Measurements from ENCODE around the gene KCTD16.

GRCh38 chr5:144377207-144377606 lies 206.5 kb downstream of the KCTD16 start:
- TF ChIP-seq ATF3 (IDR thresholded peaks at IDR 0.05) (no peak), EZH2phosphoT487 (IDR thresholded peaks at IDR 0.05; ENCODE audit: borderline replicate concordance) (no peak), ZFX (IDR thresholded peaks at IDR 0.05) (no peak), CTCF (IDR thresholded peaks at IDR 0.05 in 2 of 3, conservative IDR thresholded peaks at IDR 0.05 in 1 of 3; ENCODE audit: borderline replicate concordance in 1 of 3, insufficient read depth in 1 of 3, low read depth in 2 of 3, low read length in 2 of 3) (no peak), POLR2A (IDR thresholded peaks at IDR 0.05; ENCODE audit: borderline replicate concordance, extremely low read depth, insufficient read depth, insufficient read length) (no peak), POLR2AphosphoS5 (IDR thresholded peaks at IDR 0.05; ENCODE audit: low read depth, low read length) (no peak), MAX (IDR thresholded peaks at IDR 0.05) (no peak), TCF7L2 (IDR thresholded peaks at IDR 0.05; ENCODE audit: borderline replicate concordance, extremely low read depth, insufficient read depth, insufficient read length) (no peak), CEBPB (IDR thresholded peaks at IDR 0.05; ENCODE audit: low read depth) (no peak), SIN3A (IDR thresholded peaks at IDR 0.05; ENCODE audit: low read depth) (no peak), SRF (IDR thresholded peaks at IDR 0.05; ENCODE audit: low read depth) (no peak), YY1 (IDR thresholded peaks at IDR 0.05; ENCODE audit: extremely low read depth, insufficient replicate concordance, low read depth, low read length) (no peak)

Data from HCT116 (cell line).